ENCODE results near the gene CACNA1H. TPM values are rescaled to one million over a fixed set of nuclear protein-coding genes. Genes with fewer than 3 reads are reported as not detected.

Gene CACNA1H
- total and polyA plus RNA-seq, 7 donors = 1.8 to 5.9 (median 2.3) TPM

DNA sequence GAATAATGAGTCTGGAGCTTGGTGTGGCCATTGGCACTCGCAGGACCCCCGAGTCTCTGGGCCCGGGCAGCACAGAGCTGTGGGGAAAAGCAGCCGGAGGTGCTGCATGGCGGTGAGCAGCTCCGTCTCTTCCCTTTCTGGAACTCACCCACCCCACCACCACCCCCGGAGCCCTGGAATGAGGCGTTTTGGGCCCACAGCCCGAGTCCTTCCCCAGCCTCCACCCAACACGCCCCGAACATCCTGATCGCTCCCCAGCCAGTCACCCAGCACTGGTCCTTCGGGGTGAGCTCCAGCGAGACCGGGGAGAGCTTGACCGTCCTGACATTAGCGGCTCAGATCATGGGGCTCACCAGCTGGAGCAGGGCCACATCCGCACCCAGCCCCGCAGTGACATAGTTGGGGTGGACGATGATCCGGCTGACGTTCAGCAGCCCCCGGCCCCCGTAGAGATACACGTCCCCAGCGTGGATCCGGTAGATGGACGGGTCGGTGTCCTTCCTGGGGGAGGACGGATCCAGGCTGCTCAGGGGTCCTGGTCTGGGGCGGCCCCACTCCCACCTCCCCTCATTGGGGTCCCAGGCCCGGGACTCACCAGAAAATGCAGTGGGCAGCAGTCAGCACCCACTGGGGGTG, 109.4 kb downstream of the CACNA1H start:
- WGBS, 3 donors = 76 to 78% (median 78%) methylated on average over 31 to 32 of the region's 32 CpGs
- TF ChIP-seq, protein P1, sequence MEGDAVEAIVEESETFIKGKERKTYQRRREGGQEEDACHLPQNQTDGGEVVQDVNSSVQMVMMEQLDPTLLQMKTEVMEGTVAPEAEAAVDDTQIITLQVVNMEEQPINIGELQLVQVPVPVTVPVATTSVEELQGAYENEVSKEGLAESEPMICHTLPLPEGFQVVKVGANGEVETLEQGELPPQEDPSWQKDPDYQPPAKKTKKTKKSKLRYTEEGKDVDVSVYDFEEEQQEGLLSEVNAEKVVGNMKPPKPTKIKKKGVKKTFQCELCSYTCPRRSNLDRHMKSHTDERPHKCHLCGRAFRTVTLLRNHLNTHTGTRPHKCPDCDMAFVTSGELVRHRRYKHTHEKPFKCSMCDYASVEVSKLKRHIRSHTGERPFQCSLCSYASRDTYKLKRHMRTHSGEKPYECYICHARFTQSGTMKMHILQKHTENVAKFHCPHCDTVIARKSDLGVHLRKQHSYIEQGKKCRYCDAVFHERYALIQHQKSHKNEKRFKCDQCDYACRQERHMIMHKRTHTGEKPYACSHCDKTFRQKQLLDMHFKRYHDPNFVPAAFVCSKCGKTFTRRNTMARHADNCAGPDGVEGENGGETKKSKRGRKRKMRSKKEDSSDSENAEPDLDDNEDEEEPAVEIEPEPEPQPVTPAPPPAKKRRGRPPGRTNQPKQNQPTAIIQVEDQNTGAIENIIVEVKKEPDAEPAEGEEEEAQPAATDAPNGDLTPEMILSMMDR (IDR thresholded peaks at IDR 0.05) = no peak
- intact Hi-C loops (cut with DNase I) = no loop called here

DNA sequence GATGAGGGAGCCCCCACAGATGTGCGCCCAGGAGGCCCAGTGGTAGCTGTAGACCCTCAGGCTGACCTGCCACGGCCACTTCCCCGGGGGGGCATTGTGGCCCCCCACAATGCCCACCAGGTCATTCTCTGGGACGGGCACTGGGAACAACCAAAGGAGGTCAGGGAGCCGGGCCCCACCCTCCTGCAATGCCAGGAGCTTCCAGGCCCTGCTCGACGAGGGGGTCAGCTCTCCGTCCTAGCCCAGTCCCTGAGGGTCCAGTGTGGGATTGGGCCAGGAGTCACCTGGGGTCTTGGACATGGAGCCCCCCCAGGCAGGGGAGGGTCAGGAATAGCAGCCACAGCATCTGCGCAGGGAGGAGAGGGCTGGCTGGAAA, 109.9 kb downstream of the CACNA1H start:
- WGBS, 3 donors = 71 to 80% (median 74%) methylated on average over 9 of the region's 9 CpGs
- DNase-seq (no peak), ATAC-seq (no peak)
- Histone ChIP-seq H3K27me3 (ENCODE audit: insufficient read depth in 3 of 3, low read length in 2 of 3) (peaks cover 0 to 41% (median 16%) of the 10 kb centered on the region in 3 donors), H3K36me3 (ENCODE audit: insufficient read depth in 1 of 2, low read depth in 1 of 2) (no peaks in the 10 kb centered on the region), H3K9me3 (no peaks in the 10 kb centered on the region), H3K4me1 (no peaks in the 10 kb centered on the region), H3K27ac (no peak overlapping the region), H3K4me3 (no peak overlapping the region)
- TF ChIP-seq, protein P1 (IDR thresholded peaks at IDR 0.05) = no peak
- intact Hi-C loops (cut with DNase I) = no loop called here

More for the DNA sequence above, 109.4 kb downstream of the CACNA1H start:
- H3K27me3 ChIP-seq (ENCODE audit: insufficient read depth in 3 of 3, low read length in 2 of 3) = peaks cover 0 to 46% (median 16%) of the 10 kb centered on the region in 3 donors
- H3K4me3 ChIP-seq = no peak overlapping the region
- no peak overlapping the region for H3K27ac ChIP-seq
- H3K36me3 ChIP-seq (ENCODE audit: insufficient read depth in 1 of 2, low read depth in 1 of 2) = no peaks in the 10 kb centered on the region
- no peaks in the 10 kb centered on the region for H3K4me1 ChIP-seq
- ATAC-seq = no peak
- DNase-seq = no peak
- no peaks in the 10 kb centered on the region for H3K9me3 ChIP-seq

DNA sequence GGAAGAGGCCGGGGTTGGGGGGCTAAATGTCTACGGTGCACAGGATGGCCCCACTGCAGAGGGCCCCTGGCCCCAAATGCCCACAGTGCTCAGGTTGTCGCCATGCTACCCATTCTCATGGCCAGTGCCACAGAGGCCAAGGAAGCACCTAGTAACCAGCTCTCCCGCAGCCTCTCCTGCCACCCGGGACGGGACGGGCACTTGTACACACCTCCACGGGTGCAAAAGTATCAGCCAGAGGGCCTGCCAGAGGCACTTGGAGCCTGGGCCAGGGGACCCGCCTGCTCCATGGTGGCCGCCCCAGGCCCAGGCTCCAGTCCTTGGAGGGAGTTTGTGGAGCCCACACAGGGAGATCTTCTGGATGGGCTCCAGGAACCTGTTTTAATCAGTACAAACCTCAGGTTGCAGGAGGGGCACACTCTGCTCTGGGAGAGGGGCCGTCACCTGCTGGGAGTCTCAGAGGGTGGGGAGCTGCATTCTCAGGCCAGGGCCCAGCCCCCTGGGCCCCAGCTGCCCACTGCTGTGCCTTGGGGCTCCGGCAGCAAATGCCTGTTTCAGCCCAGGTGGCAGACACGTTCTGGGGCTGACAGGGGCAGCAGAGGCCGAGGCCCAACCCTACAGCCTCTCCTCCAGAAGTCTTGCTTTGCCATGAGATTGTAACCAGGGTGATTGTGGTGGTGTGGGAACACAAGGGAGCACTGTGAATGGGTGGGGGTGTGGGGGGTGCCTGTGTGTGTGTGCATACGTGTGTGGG, 110.9 kb downstream of the CACNA1H start:
- Histone ChIP-seq H3K27ac (no peak overlapping the region), H3K36me3 (ENCODE audit: insufficient read depth in 1 of 2, low read depth in 1 of 2) (no peaks in the 10 kb centered on the region), H3K9me3 (no peaks in the 10 kb centered on the region), H3K4me3 (no peak overlapping the region), H3K4me1 (no peaks in the 10 kb centered on the region), H3K27me3 (ENCODE audit: insufficient read depth in 3 of 3, low read length in 2 of 3) (peaks cover 0 to 41% (median 16%) of the 10 kb centered on the region in 3 donors)
- WGBS, 3 donors = 54 to 62% (median 57%) methylated on average over 15 of the region's 15 CpGs
- DNase-seq (no peak), ATAC-seq (no peak)
- intact Hi-C loops (cut with DNase I) = no loop called here
- TF ChIP-seq, protein P1 (IDR thresholded peaks at IDR 0.05) = no peak

DNA sequence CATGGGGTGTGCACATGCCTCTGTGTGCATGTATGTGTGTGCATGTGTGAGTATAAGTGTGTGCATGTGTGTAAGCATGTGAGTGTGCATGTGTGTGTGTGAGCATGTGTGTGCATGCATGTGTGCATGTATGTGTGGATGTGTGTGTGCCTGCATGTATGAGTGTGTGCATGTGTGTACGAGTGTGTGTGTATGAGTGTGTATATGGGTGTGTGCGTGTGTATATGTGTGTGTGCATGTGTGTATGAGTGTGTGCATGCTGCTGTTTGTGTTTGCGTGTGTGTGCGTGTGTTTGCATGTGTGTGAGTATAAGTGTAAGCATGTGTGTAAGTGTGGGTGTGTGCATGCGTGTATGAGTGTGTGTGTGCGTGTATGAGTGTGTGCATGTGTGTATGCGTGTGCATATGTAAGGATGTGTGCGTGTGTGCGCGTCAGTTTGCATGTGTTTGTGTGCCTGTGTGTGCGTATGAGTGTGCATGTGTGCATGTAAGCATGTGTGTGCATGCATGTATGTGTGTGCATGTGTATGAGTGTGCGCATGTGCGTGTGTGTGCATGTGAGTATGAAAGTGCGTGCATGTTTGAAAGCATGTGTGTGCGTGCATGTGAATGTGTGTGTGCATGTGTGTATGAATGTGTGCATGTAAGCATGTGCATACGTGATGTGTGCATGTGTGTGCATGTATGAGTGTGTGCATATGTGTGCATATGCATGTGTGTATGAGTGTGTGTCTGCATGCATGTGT, 111.6 kb downstream of the CACNA1H start:
- TF ChIP-seq, protein P1 (IDR thresholded peaks at IDR 0.05) = no peak
- 95 to 98% (median 97%) methylated on average over 16 of the region's 16 CpGs for WGBS, 3 donors
- Histone ChIP-seq H3K36me3 (ENCODE audit: insufficient read depth in 1 of 2, low read depth in 1 of 2) (no peaks in the 10 kb centered on the region), H3K4me3 (no peak overlapping the region), H3K4me1 (no peaks in the 10 kb centered on the region), H3K9me3 (no peaks in the 10 kb centered on the region), H3K27me3 (ENCODE audit: insufficient read depth in 3 of 3, low read length in 2 of 3) (peaks cover 0 to 34% (median 12%) of the 10 kb centered on the region in 3 donors), H3K27ac (no peak overlapping the region)
- intact Hi-C loops (cut with DNase I) = no loop called here
- DNase-seq (no peak), ATAC-seq (no peak)
